HG03135 (cell line): ENCODE data around the gene DNAJC6.

Experiments
- ATAC-seq: cut with Tn5 transposase; IDR thresholded peaks from one replicate; pipeline ENCODE4 v1.9.1; 2021; ENCODE audit warnings: mild to moderate bottlenecking, moderate library complexity; ENCODE audit not compliant: unreplicated experiment

The DNAJC6 gene

DNA sequence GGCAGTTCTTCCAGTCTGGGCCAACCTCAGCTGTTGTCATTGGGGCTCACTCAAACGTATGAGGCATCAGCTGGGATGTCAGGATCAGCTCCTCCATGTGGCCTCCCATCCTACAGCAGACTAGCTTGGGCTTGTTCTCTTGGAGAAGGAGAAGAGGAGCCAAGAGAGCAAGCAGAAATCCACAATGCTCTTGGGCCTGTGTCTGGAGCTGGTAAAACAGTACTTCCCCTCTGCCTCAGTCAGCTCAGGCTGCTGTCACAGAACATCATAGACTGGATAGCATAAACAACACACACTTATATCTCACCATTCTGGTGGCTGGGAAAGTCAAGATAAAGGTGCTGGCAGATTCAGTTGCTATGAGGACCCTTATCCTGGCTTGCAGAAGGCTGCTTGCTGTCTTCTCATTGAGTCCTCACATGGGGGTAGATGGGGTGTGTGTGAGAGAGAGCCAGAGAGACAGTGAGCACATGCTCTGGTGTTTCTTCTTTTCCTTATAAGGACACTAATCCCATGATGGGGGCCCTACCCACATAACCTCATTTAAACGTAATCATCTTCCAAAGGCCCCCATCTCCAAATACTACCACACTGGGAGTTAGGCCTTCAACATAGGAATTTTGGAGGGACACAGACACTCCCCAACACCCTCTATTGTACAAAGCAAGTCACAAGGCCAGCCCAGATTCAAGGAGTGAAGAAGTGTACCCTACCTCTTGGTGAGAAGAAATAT is 16.3 kb upstream of the DNAJC6 start:
- ATAC-seq = no peak

DNA sequence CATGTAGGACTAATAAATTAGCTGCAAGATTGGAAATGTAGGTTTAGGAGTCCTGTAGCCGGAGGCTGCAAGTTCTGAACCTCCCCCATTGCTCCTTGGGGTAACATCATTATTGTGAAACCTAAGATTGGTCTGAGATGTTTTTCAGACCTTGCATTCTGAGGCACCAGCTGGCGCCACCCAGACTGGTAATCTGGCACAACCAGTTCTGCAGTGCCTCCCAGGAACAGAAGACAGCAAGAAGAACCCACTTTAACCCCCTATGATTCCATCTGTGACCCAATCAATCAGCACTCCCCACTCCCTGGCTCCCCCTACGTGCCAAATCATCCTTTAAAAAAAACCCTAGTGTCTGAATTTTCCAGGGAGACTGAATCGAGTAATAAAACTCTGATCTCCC is 11.6 kb upstream of the DNAJC6 start:
- no peak for ATAC-seq

- no peak for ATAC-seq
These were observed 10.0 kb upstream of the DNAJC6 start for GRCh38 chr1:65299328-65299727.

GRCh38 chr1:65308781-65309303 is 501 bp upstream of the DNAJC6 start:
- no peak for ATAC-seq

- no peak for ATAC-seq
These were observed 790 bp downstream of the DNAJC6 start for GRCh38 chr1:65310078-65310587.

- no peak for ATAC-seq
These were observed 2.4 kb downstream of the DNAJC6 start for GRCh38 chr1:65311760-65312159.

DNA sequence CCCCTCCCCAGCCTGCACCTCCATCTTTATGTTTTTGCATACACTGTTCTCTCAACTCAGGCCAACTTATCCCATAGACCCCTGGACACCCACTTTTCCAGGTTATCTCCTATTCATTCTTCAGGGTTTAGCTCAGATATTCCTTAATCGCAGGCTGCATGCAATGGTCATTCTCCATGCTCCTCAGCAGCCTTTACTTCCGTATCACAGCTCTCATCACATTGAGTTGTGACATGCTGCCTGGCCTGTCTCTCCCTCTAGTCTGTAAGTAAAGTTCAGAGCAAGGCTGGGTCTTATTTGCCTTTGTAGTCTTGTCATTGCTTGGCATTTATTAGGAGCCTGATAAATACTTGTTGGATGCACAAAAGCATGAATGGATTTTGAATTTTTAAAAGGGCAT is 6.9 kb downstream of the DNAJC6 start:
- ATAC-seq = no peak

DNA sequence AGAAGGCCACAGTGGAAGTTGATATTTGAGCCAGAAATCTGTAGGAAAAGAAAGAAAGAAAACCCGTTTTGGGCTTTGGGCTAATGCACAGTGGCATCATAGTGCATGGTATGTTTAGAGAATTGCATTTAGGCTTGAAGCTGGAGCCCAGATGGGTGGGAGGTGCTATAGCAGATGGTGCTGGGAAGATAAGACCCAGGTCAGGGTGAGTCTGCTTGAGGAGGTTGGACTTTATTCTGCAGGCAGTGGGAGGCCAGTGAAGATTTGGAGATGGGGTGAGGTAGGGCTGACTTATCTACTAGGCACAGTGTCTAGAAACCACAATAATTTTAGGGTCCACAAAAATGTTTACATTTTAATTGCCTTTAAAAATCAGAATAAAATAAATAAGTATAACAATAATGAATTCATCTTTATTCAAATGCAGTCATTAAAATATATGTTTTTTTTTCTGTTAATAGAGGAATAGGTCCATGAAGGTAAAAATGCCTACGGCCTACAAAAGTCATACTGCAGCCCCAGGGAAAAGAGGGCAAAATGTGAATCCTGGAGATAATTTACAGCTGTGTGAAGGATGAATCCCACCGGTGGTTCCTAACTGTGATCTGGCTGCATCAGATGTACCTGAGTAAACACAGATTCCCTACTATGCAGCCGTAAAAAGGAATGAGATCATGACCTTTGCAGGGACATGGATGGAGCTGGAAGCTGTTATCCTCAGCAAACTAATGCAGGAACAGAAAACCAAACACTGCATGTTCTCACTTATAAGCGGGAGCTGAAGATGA is 8.7 kb downstream of the DNAJC6 start:
- no peak for ATAC-seq

GRCh38 chr1:65319141-65319540 is 9.8 kb downstream of the DNAJC6 start:
- no peak for ATAC-seq

DNA sequence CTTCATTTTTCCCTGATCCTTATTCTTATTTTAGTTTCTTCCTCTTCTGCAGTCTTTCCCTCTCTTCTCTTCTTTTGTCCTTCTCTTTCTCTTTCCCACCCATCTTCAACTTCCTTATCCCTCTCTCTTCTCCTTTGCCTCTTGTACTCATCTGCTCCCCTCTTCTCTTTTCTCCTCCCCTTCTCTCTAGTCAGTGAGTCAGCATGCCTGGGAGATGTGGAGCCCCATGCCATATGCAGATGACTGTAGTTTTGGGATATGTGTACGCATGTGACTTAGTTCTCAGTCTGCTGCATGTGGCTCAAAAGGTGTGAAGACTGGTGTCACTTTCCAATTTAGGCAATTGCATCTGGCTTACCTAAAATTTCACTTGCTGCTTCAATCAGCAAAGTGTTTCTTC is 10.4 kb downstream of the DNAJC6 start:
- no peak for ATAC-seq

DNA sequence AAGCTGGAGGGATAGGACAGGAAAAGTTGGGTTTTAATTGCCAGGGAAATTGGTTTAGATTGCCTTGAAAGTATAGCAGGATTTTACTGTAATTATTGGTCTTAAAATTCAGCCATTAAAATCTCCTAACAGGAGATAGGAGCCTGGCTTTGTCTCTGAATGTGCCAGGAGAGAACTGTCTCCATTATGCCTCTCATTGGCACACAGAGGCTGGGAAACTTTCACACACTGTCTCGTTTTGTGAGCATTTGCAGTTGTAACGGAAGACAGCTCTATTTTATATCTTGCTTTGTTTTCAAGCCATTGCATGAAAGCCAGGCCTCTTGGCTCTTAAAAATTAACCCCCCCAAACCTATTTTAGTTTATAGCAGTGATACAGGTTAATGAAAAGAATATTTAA is 12.5 kb downstream of the DNAJC6 start:
- no peak for ATAC-seq

GRCh38 chr1:65323246-65323645 is 13.9 kb downstream of the DNAJC6 start:
- ATAC-seq = no peak

GRCh38 chr1:65330021-65330420 is 20.7 kb downstream of the DNAJC6 start:
- no peak for ATAC-seq

- no peak for ATAC-seq
These were observed 21.5 kb downstream of the DNAJC6 start for GRCh38 chr1:65330822-65331221.

DNA sequence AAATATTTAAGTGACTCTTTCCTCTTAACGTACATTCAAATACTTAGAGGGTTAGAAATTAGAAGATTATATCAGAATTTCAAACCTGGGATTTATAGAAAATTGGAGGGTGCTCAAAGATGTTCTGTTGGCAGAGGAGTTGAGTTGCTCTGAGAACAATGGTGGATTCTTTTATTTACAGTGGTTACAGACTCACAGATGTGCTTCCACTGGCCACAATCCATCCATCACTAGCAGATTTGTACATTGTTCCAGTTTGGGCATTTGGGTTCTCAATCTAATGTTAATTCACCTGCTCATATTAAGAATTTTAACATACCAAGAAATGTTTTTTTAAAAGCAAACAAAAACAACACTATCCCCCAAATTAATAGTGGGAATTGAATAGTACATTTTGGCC is 23.5 kb downstream of the DNAJC6 start:
- no peak for ATAC-seq

GRCh38 chr1:65334081-65334480 is 24.7 kb downstream of the DNAJC6 start:
- ATAC-seq = no peak

- ATAC-seq = no peak
These were observed 30.6 kb downstream of the DNAJC6 start for GRCh38 chr1:65339866-65340468.

DNA sequence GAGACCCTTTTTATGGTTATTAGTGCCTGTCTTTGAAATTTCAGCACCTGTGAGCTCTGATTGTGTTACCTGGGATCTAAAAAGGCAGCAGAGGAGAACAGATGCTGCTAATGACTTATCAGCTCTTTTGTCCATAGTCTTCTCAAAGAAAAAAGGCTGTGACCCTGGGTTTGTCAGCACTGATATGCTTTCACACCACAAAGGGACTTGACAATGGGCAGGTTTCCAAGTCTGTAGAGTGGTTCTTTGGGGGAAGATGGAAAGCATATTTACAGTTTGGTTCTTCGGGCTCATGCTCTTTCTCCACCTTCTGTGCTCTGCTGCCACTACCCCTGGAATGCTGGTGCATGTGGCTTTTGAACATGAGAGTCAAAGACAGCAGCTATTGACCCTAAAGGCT is 32.0 kb downstream of the DNAJC6 start:
- no peak for ATAC-seq

DNA sequence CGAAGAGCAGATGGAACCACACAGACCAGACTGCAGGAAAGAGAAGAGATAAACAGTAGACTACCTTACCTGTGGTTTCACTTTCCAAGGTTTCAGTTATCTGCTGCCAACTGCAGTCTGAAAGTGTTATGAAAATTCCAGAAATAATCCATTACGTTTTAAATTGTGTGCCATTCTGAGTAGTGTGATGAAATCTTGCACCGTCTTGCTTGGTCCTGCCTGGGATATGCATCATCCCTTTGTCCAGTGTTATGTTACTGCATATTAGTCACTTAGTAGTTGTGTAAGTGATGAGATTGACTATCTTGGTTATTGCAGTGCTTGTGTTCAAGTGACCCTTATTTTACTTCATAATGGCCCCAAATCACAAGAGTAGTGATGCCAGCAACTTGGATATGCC is 33.9 kb downstream of the DNAJC6 start:
- ATAC-seq = no peak

DNA sequence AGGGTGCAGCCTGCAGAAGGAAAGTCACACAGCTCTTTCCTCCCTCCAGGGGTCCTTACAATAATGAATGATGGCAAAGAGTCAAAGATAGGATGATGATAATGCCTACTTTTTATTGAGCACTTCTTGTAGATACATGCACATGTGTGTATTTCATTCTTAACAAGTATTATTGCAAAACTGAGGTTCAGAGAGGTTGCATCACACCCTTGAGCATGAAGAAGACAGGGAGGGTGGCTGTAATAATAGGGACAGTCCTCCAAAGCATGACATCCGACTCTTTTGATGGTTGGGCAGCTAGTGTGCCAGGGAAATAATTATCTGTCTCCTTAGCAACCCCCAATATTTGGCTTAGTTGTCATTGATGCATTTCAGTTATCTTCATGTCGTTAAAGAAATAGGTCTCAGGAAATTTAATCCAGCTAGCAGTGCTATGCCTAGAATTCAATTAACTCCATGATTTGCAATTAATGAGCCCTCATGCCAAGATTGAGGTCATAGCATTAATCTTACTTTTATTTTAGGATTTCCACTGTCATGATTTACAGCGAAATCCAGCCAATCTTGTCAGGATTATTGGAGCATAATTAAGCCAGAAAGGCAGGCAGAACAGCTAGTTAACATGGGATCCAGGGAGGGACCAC is 35.0 kb downstream of the DNAJC6 start:
- ATAC-seq = no peak

DNA sequence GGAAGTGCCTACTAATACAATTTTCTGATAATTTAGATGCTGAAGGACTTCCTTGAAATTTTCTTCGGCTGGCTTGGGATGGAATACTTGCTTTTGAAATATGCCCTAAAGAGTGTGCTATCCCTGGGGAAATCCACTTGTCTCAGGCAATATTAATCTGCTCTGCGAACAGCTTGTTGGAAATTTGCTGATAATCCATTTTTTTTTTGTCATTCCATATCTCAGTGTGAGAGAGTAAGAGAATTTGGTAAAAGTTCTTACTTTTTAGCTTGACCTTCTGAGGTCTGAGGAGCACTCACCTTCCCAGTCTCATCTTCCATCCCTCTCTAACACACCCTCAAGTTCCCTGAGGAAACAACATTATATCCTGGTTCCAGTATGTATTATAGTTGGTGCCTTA is 36.8 kb downstream of the DNAJC6 start:
- no peak for ATAC-seq
